ENCODE measurements around the gene ZNF385C. TPM values are rescaled to one million over a fixed set of nuclear protein-coding genes. Genes with fewer than 3 reads are reported as not detected.

ZNF385C gene
- total and polyA plus RNA-seq, 2 of the 13 experiments (the other 11 are each of a cell fraction or from before 2014, with no cell fraction given), result 2.3 to 6.1 TPM

- TF ChIP-seq ZHX2 (IDR thresholded peaks at IDR 0.05; ENCODE audit: low read depth) (no peak), ZHX2 (CRISPR knock-in tag; IDR thresholded peaks at IDR 0.05; ENCODE audit: borderline replicate concordance) (no peak), ZNF460 (CRISPR knock-in tag; IDR thresholded peaks at IDR 0.05; ENCODE audit: borderline replicate concordance) (no peak), ZNF550 (CRISPR knock-in tag; IDR thresholded peaks at IDR 0.05; ENCODE audit: borderline replicate concordance) (no peak), ZNF230 (CRISPR knock-in tag; IDR thresholded peaks at IDR 0.05) (no peak), NFATC3 (CRISPR knock-in tag; IDR thresholded peaks at IDR 0.05) (no peak), ZNF33B (CRISPR knock-in tag; IDR thresholded peaks at IDR 0.05) (no peak), HINFP (CRISPR knock-in tag; IDR thresholded peaks at IDR 0.05; ENCODE audit: low read depth) (no peak), ZBTB10 (CRISPR knock-in tag; IDR thresholded peaks at IDR 0.05; ENCODE audit: borderline replicate concordance) (no peak), ZNF142 (CRISPR knock-in tag; IDR thresholded peaks at IDR 0.05) (no peak), SMARCC2 (IDR thresholded peaks at IDR 0.05) (no peak), POGZ (CRISPR knock-in tag; IDR thresholded peaks at IDR 0.05) (no peak), ZNF382 (CRISPR knock-in tag; IDR thresholded peaks at IDR 0.05; ENCODE audit: borderline replicate concordance) (no peak), RFX5 (IDR thresholded peaks at IDR 0.05; ENCODE audit: low read depth, low read length) (no peak)
Observed at GRCh38 chr17:42002792-42003301, 95.4 kb downstream of the ZNF385C start (continued).
